Esophagus muscularis mucosa (tissue), 3 donors: ENCODE measurements around the gene CLIC5.

ENCODE experiments used
- CTCF ChIP-seq, 3 experiments: fragments of 200-600 bp in 2 of 3; fragments of 450-650 bp in 1 of 3; sonication (generic) in 2 of 3; IDR thresholded peaks; one replicate each; pipeline ENCODE4 v1.5.1; 2017 to 2019; ENCODE audit warnings: antibody characterized with exemption in 3 of 3, mild to moderate bottlenecking in 2 of 3, moderate library complexity in 1 of 3
- POLR2A ChIP-seq: fragments of 450-650 bp; IDR thresholded peaks from one replicate; pipeline ENCODE4 v1.6.1; 2017; ENCODE audit warnings: antibody characterized with exemption, moderate library complexity, mild to moderate bottlenecking, low read depth
- POLR2AphosphoS5 ChIP-seq, 2 donors: sonication (generic); formaldehyde crosslinking; IDR thresholded peaks; one replicate each; pipeline ENCODE4 v1.6.1; 2017; ENCODE audit warnings: antibody characterized with exemption in 2 of 2

- TF ChIP-seq POLR2AphosphoS5 (IDR thresholded peaks at IDR 0.05) (no peak), POLR2A (no peak), CTCF (IDR thresholded peaks at IDR 0.05) (no peak)
Observed at GRCh38 chr6:46052479-46052878, 36.8 kb upstream of the CLIC5 start.
